NCI-H128 (cell line): ENCODE results near the gene SDK2.
"Not testable (repeated sequence)": the region's sequence is repeated elsewhere in the genome, so short reads cannot be mapped to it uniquely, and the experiment has no call there.

ENCODE experiments used
- DNase-seq: peaks from one replicate; lab custom pipeline; 2025; ENCODE audit not compliant: unreplicated experiment; lab: John Stamatoyannopoulos, UW

Gene SDK2

GRCh38 chr17:73492821-73493814, 151.1 kb downstream of the SDK2 start:
- peak; percentile 12 for DNase-seq

GRCh38 chr17:73492125-73492820, 152.0 kb downstream of the SDK2 start:
- no peak for DNase-seq

GRCh38 chr17:73491648-73492047, 152.6 kb downstream of the SDK2 start:
- no peak for DNase-seq

GRCh38 chr17:73490851-73491250, 153.4 kb downstream of the SDK2 start:
- no peak for DNase-seq

- DNase-seq, result no peak
Measured at GRCh38 chr17:73489991-73490390, 154.3 kb downstream of the SDK2 start.

- no peak for DNase-seq
Measured at GRCh38 chr17:73489333-73489732, 154.9 kb downstream of the SDK2 start.

- no peak for DNase-seq
Measured at GRCh38 chr17:73485130-73485529, 159.1 kb downstream of the SDK2 start.

DNA sequence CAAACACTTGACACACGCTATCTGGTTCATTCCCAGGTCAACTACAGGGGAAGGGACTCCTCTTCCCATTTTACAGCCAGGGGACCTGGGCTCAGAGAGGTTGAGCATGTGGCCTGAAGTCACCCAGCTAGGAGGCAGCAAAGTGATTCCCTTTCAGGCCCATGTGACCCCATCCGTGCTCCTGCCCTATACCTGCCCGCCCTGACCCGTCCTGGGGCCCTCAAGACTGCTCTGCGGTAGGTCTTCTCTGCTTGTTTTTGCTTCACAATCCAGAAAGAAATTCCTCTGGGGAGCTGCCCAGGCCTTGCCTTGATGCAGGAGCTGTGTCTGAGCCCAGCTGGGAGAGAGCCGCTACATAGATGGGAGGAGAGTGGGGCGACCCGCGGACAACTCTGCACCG, 161.4 kb downstream of the SDK2 start:
- no peak for DNase-seq

DNA sequence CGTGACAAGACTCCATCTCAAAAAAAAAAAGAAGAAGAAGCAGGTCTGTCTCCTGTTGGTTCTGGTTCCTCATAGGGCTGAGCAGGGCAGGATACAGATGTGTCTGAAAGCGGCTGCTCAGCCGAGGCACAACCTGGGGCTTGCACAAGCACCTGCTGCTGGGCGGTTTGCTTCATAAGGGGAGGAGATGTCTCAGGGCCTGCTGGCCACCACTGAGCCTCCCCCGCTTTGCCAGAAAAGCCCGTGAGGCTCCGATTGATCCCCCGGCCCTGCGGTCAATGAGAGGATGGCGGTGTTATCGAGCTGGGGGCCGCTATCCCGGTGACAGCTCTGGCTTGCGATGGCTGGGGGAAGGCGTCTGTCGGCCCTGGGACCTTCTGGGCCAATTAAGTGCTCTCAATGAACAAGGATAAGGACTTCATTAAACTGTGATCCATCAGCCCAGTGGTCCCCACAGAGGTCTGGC, 162.0 kb downstream of the SDK2 start:
- DNase-seq, result no peak

DNA sequence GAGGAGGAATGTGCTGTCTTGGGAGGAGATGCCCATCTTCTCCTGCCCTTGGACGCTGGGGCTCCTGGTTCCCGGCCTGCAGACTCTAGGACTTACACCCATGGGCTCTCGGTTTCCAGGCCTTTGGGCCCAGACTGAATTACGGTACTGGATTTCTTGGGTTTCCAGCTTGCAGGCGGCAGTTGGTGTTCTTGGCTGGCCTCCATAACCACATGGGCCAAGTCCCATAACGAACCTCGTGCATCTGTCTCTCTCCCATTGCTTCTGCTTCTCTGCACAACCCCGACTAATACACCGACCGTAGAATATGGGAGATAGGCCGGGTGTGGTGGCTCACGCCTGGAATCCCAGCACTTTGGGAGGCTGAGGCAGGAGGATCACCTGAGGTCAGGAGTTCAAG, 162.6 kb downstream of the SDK2 start:
- DNase-seq, result no peak

- no peak for DNase-seq
Measured at GRCh38 chr17:73480740-73481139, 163.5 kb downstream of the SDK2 start.

GRCh38 chr17:73478768-73479424, 165.3 kb downstream of the SDK2 start:
- DNase-seq, result no peak

DNA sequence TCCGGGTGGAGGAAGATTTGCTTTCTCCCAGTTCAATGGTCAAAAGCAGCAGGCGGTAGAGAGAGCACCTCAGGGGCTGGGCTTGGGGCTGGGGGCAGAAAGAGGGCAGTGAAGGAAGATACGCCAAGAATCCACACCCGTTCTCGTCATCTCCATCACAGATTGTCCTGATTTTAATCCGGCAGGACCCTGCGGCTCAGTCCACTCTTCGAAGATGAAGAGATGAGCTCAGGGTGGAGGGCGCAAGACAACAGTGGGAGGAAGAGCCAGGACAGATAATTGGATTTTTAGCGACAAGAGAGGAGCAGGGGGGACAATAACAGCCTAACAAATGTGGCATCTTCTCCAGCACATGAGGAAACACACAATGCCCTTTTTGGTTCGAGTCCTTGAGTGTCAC, 165.9 kb downstream of the SDK2 start:
- DNase-seq, result no peak

DNA sequence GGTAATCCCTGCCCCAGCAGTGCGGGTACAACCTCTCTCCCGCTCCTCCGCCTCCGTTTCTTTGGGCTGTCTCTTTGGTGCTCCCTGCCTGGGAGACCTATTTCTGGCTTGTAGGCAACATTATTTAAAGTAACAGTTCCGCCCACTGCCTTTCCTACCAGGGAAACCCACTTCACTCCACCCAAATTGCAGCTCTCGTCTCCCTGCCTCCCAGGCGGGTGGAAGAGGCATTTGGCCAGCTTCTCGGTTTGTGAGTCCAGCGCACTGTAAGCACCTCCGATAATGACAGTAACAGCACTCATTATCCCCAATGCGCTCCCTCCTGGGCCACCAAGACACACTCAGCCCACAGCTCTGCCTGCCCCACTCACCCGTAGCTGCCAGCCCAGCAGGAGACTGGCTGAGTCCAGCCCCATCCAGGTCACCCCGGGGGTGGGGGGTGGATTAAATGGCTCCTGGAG, 167.3 kb downstream of the SDK2 start:
- no peak for DNase-seq

DNA sequence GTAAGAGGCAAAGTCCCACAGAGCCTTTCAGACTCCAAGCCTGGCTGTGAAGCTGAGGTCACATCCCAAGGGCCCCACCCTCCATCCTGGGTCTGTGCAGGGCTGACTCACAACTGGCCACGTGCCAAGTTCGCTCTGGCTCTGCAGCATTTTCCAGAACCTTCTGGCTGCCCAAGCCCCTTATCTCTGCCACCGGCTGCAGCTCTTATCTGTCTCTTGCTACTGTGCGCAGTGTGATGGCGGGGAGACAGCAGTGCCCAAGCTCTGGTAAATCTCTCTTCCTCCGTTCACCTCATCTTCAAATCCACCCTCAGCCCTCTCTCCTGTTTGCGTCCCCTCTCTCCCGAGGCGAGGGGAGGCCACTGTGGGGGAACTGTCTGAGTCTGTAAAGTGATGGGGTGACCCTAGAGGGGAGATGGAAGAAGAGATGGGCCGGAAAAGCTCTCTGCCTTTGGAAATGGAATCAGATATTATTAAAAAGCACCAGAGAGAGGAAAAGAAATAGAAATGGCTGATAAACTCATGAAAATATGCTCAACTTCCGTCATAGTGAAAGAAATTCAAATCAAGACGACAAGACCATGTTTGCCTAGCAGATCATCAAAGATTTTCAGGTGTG, 169.8 kb downstream of the SDK2 start:
- no peak for DNase-seq

GRCh38 chr17:73472715-73473114, 171.5 kb downstream of the SDK2 start:
- DNase-seq, result not testable (repeated sequence)

DNA sequence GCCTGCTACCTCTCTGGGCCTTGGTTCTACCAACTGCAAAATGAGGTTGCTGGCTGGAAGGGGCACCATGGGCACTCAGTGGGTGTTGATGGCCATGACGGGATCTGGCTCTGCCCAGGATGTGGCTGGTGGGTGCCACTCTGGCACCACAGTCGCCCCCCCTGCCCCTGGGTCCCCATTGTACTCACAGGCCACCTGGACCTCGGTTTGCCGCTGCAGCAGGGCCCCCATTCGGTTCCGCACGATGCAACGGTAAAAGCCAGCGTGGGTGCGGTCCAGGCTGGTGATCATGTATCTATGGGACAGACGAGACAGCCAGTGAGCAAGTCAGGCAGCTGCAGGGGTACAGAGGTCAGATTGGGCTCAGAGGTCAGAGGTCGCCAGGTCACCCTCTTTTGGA, 172.3 kb downstream of the SDK2 start:
- no peak for DNase-seq

GRCh38 chr17:73470316-73470826, 173.9 kb downstream of the SDK2 start:
- no peak for DNase-seq

DNA sequence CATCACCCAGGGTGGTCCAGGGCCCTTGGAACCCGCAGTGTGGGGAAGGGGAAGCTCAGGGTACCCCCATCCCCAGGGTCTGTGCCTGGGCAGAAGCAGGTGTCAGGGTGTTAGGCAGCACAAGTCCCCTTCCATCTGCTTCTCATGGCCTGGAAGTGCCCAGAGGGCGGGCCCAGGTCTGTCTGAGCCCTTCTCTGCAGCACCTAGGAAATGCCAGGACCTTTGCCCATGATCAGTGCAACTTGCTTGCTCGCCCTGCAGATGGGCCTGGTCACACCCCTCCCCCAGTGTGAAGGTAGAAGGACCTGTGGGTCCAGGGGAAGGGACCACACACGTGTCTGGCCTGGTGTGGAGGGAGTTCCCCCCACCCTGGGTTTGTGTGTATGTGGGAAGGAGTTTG, 174.9 kb downstream of the SDK2 start:
- no peak for DNase-seq

GRCh38 chr17:73468221-73468620, 176.0 kb downstream of the SDK2 start:
- no peak for DNase-seq

DNA sequence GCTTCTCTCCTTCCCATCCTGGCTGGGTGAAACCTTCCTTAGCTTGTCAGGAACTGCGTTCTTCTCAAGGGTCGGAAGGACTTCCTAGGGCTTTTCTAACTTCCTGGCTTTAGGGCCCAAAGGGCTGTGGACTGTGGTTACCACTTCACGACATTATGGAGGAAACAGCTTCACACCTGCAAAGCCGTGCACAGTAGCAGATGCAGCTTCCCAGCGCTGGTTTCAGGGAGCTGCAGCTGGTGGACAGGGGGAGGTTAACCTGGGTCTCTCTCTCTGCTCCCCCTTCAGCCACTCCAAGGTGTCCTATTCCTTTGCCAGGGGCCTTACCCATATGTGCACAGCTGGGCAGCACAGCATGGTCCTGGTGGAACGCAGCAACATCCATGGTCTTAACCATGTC, 176.6 kb downstream of the SDK2 start:
- DNase-seq, result no peak
